NCI-H2196 treated with DMSO at 0.1 percent for 48 hours (cell line): ENCODE measurements around the gene SLC35A4.
"Not testable (repeated sequence)": the region's sequence is repeated elsewhere in the genome, so short reads cannot be mapped to it uniquely, and the experiment has no call there.

Experiments
- DNase-seq: peaks from one replicate; lab custom pipeline; 2025; ENCODE audit not compliant: unreplicated experiment; lab: John Stamatoyannopoulos, UW

SLC35A4 gene

GRCh38 chr5:140557965-140558364 lies 6.7 kb upstream of the SLC35A4 start:
- DNase-seq = no peak

GRCh38 chr5:140558542-140558941 lies 6.1 kb upstream of the SLC35A4 start:
- no peak for DNase-seq

- DNase-seq = no peak
Observed at GRCh38 chr5:140560227-140560626, 4.4 kb upstream of the SLC35A4 start.

GRCh38 chr5:140561753-140562523 lies 2.7 kb upstream of the SLC35A4 start:
- DNase-seq = no peak

- DNase-seq = no peak
Observed at GRCh38 chr5:140563596-140563995, 1.0 kb upstream of the SLC35A4 start.

- DNase-seq = no peak
Observed at GRCh38 chr5:140565024-140565779, 574 bp downstream of the SLC35A4 start.

- no peak for DNase-seq
Observed at GRCh38 chr5:140565780-140566095, 1.1 kb downstream of the SLC35A4 start.

GRCh38 chr5:140566665-140567064 lies 2.0 kb downstream of the SLC35A4 start:
- DNase-seq = no peak

- no peak for DNase-seq
Observed at GRCh38 chr5:140567136-140567818, 2.6 kb downstream of the SLC35A4 start.

- DNase-seq = no peak
Observed at GRCh38 chr5:140567871-140568270, 3.2 kb downstream of the SLC35A4 start.

- DNase-seq = no peak
Observed at GRCh38 chr5:140568443-140569063, 3.9 kb downstream of the SLC35A4 start.

- DNase-seq = no peak
Observed at GRCh38 chr5:140569197-140569596, 4.6 kb downstream of the SLC35A4 start.

GRCh38 chr5:140570058-140570457 lies 5.4 kb downstream of the SLC35A4 start:
- DNase-seq = no peak

GRCh38 chr5:140570488-140570887 lies 5.9 kb downstream of the SLC35A4 start:
- no peak for DNase-seq

- no peak for DNase-seq
Observed at GRCh38 chr5:140571105-140571504, 6.5 kb downstream of the SLC35A4 start.

- DNase-seq = no peak
Observed at GRCh38 chr5:140573683-140574082, 9.1 kb downstream of the SLC35A4 start.

- DNase-seq = no peak
Observed at GRCh38 chr5:140574165-140574564, 9.5 kb downstream of the SLC35A4 start.

- DNase-seq = no peak
Observed at GRCh38 chr5:140575309-140575708, 10.7 kb downstream of the SLC35A4 start.

GRCh38 chr5:140576776-140577201 lies 12.2 kb downstream of the SLC35A4 start:
- DNase-seq = no peak

GRCh38 chr5:140579188-140579747 lies 14.6 kb downstream of the SLC35A4 start:
- not testable (repeated sequence) for DNase-seq

- DNase-seq = no peak
Observed at GRCh38 chr5:140587495-140587894, 22.9 kb downstream of the SLC35A4 start.
